Measurements from ENCODE around the gene CLEC14A.
A peak's percentile ranks its signal among the peaks of the same experiment; 100 is the strongest.

The CLEC14A gene

DNA sequence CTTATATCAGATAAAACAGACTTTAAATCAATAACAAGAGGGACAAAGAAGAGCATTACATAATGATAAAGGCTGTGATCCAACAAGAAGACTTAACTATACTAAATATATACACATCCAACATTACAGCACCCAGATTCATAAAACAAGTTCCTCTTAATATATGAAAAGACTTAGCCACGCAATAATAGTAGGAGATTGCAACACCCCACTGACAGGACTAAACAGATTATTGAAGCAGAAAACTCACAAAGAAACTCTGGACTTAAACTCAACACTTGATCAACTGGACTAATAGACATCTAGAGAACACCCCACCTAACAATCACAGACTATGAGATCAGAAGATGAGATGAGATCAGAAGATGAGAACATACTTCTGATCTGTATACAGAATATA, 5.7 kb upstream of the CLEC14A start:
- Mint-ChIP-seq H3K36me3 (ENCODE audit: insufficient read depth) (no peaks in the 10 kb centered on the region), H3K27ac (no peak overlapping the region), H3K9me3 (peaks cover 7 to 12% of the 10 kb centered on the region in 2 donors), H3K4me3 (no peak overlapping the region), H3K27me3 (peaks cover 3 to 25% of the 10 kb centered on the region in 2 donors), H3K4me1 (ENCODE audit: low read depth in 2 of 2) (no peaks in the 10 kb centered on the region)
- ATAC-seq (replicated peaks) (no peak), DNase-seq (no peak)

DNA sequence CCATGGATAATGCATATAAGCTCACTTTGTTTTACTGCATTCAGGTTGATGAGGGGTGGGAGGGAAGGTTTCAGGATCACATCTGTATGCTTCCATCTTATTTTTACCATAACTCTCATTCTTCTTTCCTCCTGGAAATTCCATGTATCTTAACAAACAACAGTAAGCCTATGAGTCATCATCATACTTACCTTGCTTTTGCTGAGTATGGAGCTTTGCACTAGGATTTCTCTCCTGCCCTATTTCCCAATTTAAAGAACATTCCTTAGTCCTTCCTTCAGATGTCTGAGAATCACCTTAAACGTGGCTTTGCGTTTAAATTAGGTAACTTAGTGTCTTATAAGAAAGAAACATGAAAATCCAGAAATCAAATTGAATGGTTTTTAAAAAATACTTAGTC, 1.6 kb upstream of the CLEC14A start:
- Mint-ChIP-seq H3K4me3 (no peak overlapping the region), H3K27ac (no peak overlapping the region), H3K4me1 (ENCODE audit: low read depth in 2 of 2) (no peaks in the 10 kb centered on the region), H3K9me3 (peaks cover 0 to under 1% of the 10 kb centered on the region in 2 donors), H3K27me3 (peaks cover 30 to 31% of the 10 kb centered on the region in 2 donors), H3K36me3 (ENCODE audit: insufficient read depth) (no peaks in the 10 kb centered on the region)
- ATAC-seq (replicated peaks) = no peak
- DNase-seq = no peak

DNA sequence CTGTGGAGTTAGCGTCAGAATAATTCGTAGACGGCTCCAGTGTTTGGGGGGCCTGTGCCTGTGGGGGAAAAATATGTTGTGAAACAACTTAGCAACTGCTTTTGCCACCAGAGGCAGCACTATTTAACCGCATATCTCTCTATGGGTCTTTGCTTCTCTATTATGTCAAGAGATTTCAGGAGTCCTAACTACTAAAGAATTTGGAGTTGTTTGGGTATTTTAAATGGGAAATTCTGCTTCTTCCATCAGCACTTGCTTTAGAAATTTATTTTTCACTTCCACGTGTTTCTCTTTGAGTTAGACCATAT, 594 bp upstream of the CLEC14A start:
- H3K36me3 Mint-ChIP-seq (ENCODE audit: insufficient read depth) = no peaks in the 10 kb centered on the region
- no peaks in the 10 kb centered on the region for H3K9me3 Mint-ChIP-seq
- no peaks in the 10 kb centered on the region for H3K4me1 Mint-ChIP-seq (ENCODE audit: low read depth in 2 of 2)
- H3K27me3 Mint-ChIP-seq = peaks cover 30 to 34% of the 10 kb centered on the region in 2 donors
- H3K4me3 Mint-ChIP-seq = peak overlapping the region in 1 of 2 donors; percentile 50
- no peak for ATAC-seq (replicated peaks)
- DNase-seq = no peak
- no peak overlapping the region for H3K27ac Mint-ChIP-seq

DNA sequence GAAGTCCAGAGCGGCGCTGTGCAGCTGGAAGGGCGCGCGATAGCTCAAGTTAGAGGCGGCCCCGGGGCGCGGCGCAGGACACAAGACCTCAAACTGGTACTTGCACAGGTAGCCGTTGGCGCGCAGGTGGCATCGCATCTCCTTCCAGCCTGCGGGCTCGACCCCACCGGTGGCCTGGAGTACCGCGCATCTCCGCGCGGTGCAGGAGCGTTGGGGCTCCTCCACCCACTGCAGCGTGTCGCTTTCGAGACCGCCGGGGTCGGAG, 553 bp downstream of the CLEC14A start:
- no peaks in the 10 kb centered on the region for H3K9me3 Mint-ChIP-seq
- no peak overlapping the region for H3K27ac Mint-ChIP-seq
- peaks cover 30 to 35% of the 10 kb centered on the region in 2 donors for H3K27me3 Mint-ChIP-seq
- no peaks in the 10 kb centered on the region for H3K36me3 Mint-ChIP-seq (ENCODE audit: insufficient read depth)
- no peak for DNase-seq
- no peak for ATAC-seq (replicated peaks)
- no peaks in the 10 kb centered on the region for H3K4me1 Mint-ChIP-seq (ENCODE audit: low read depth in 2 of 2)
- H3K4me3 Mint-ChIP-seq = peak overlapping the region; percentile 27 to 59

DNA sequence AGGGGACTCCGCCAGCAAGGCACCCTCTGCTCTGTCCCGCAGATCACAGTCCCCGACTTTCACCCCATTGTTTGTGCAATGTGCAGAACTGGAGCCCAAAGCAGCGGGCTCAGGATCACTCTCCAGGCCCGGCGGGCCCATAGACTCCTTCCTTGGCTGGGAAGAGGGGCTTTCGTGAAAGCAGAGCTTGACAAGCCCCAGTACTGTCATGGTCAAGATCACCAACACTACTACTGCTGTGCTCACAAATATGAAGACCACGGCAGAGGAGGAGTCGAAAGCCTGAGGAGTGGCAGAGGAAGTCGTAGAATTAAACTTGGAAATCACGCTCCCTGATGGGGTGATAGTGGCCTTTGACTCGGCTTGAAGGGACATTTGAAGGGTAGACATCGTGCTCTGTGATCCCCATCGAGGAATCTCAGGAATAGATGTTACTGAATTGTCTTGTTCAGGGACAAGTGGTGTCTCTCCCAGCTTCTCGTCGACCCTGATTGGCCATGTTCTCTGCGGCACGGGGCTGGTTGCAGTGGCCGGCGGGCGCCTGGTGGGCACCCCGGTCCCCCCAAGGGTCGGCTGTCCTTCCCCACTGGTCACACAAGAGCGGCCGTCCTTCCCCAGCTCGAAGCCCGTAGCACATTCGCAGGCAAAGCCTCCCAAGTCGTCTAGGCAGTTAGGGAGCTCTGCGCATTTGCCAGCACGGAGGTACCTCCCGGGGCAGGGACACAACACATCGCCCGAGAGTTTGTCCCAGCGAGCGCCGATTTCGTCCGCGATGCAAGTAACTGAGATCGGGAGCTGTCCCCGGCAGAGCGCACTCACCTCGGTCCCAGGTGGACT, 1.1 kb downstream of the CLEC14A start:
- H3K9me3 Mint-ChIP-seq = no peaks in the 10 kb centered on the region
- no peaks in the 10 kb centered on the region for H3K4me1 Mint-ChIP-seq (ENCODE audit: low read depth in 2 of 2)
- ATAC-seq (replicated peaks) (no peak), DNase-seq (no peak)
- H3K4me3 Mint-ChIP-seq = peak overlapping the region in 1 of 2 donors; percentile 27
- H3K36me3 Mint-ChIP-seq (ENCODE audit: insufficient read depth) = no peaks in the 10 kb centered on the region
- H3K27me3 Mint-ChIP-seq = peaks cover 30 to 31% of the 10 kb centered on the region in 2 donors
- no peak overlapping the region for H3K27ac Mint-ChIP-seq

DNA sequence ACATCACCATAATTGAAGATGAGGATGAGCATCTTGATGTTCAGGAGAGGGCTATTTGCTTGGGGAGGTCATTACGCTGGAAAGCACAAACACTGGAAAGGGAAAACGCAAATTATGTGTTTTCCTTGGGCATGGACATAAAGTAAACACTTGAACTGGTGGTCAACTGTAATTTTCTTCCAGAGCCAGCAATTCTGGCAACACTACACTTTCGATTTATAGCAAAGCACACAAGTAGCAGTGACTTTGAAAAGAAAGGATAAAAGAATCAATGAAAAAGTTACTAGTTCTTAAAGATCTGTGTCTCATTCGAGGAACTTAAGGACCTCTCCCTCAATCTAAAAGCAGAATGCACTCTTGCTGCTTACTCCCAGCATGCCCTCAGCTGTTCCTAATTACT, 2.2 kb downstream of the CLEC14A start:
- Mint-ChIP-seq H3K4me3 (no peak overlapping the region), H3K27ac (no peak overlapping the region), H3K4me1 (ENCODE audit: low read depth in 2 of 2) (no peaks in the 10 kb centered on the region), H3K36me3 (ENCODE audit: insufficient read depth) (no peaks in the 10 kb centered on the region), H3K27me3 (peaks cover 26 to 30% of the 10 kb centered on the region in 2 donors), H3K9me3 (no peaks in the 10 kb centered on the region)
- ATAC-seq (replicated peaks) = no peak
- no peak for DNase-seq

DNA sequence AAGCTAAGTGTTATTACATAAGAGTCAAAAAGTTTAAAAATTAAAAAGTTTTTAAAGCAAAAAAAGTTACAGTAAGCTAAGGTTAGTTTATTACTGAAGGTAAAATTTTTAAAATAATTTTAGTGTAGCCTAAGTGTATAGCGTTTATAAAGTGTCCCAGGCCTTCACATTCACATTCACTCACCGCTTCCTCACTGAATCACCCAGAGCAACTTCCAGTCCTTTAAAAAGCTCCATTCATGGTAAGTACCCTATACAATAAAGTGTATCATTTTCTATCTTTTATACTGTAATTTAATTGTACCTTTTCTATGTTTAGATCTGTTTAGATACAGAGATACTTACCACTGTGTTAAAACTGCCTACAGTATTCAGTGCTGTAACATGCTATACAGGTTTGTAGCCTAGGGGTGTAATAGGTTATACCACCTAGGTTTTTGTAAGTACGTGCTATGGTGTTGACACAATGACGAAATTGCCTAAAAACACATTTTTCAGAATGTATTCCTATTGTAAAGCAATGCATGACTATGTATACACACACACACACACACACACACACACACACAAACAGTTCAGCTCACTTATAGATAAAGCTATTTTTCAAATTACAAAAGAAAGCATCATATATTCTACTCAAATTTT, 3.7 kb downstream of the CLEC14A start:
- H3K27me3 Mint-ChIP-seq = peaks cover 20 to 30% of the 10 kb centered on the region in 2 donors
- H3K4me1 Mint-ChIP-seq (ENCODE audit: low read depth in 2 of 2) = no peaks in the 10 kb centered on the region
- no peak overlapping the region for H3K27ac Mint-ChIP-seq
- ATAC-seq (replicated peaks) (no peak), DNase-seq (no peak)
- H3K4me3 Mint-ChIP-seq = no peak overlapping the region
- no peaks in the 10 kb centered on the region for H3K9me3 Mint-ChIP-seq
- no peaks in the 10 kb centered on the region for H3K36me3 Mint-ChIP-seq (ENCODE audit: insufficient read depth)

DNA sequence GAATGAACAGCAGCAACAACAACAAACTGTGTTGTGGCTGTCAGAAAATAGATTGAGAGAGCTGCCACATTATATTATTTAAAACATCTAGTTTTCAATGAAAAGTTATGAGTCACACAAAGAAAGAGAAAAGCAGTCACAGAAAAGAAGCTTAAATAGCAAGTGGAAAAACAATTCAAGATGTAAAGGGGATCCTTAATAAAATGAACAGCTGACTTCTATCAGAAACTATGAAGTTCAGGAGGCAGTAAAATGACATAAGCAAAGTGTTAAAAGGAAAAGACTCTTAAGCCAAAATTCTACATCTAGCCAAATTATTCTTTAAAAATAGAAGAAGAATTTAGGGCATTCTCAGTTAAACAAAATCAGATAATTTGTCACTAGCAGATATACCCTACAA, 5.6 kb downstream of the CLEC14A start:
- no peak overlapping the region for H3K4me3 Mint-ChIP-seq

DNA sequence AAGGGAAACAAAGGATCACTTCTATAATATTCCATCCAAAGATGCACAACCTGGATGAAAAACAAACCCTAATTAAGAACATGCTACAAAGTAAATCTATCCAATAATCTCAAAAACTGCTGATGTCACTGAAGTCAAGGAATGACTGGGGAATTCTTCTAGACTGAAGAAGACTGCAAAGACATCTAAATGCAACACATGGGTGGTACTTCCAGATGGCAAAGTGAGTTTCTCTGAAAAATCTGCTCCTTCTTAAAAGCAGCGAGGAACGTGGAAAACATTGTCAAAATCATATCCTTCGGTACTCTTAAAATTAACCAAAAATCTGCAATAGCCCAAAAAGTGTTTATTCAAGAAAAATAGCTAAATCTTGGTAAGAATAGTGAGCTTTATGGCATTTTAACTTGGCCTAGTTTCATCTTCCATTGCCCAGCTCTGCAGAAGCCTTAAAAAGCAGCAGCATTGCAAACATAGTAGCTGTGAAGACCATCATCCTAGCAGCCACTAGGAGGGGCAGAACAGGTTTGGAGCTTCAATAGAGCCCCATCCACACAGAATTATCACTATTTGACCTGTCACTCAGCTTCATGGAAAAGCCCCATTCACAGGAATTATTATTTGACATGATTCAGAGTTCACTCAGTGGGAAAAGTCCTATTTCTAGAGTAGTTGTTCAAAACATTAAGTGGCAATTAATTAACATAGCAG, 7.4 kb downstream of the CLEC14A start:
- H3K27me3 Mint-ChIP-seq = peaks cover 5 to 8% of the 10 kb centered on the region in 2 donors
- ATAC-seq (replicated peaks) (no peak), DNase-seq (no peak)
- H3K36me3 Mint-ChIP-seq (ENCODE audit: insufficient read depth) = no peaks in the 10 kb centered on the region
- H3K4me1 Mint-ChIP-seq (ENCODE audit: low read depth in 2 of 2) = no peaks in the 10 kb centered on the region
- H3K4me3 Mint-ChIP-seq = no peak overlapping the region
- no peaks in the 10 kb centered on the region for H3K9me3 Mint-ChIP-seq
- no peak overlapping the region for H3K27ac Mint-ChIP-seq

More for the DNA sequence above, 5.6 kb downstream of the CLEC14A start:
- no peak for DNase-seq
- H3K27me3 Mint-ChIP-seq = peaks cover 20 to 21% of the 10 kb centered on the region in 2 donors
- ATAC-seq (replicated peaks) = no peak
- H3K9me3 Mint-ChIP-seq = no peaks in the 10 kb centered on the region
- H3K27ac Mint-ChIP-seq = no peak overlapping the region
- H3K36me3 Mint-ChIP-seq (ENCODE audit: insufficient read depth) = no peaks in the 10 kb centered on the region
- H3K4me1 Mint-ChIP-seq (ENCODE audit: low read depth in 2 of 2) = no peaks in the 10 kb centered on the region

DNA sequence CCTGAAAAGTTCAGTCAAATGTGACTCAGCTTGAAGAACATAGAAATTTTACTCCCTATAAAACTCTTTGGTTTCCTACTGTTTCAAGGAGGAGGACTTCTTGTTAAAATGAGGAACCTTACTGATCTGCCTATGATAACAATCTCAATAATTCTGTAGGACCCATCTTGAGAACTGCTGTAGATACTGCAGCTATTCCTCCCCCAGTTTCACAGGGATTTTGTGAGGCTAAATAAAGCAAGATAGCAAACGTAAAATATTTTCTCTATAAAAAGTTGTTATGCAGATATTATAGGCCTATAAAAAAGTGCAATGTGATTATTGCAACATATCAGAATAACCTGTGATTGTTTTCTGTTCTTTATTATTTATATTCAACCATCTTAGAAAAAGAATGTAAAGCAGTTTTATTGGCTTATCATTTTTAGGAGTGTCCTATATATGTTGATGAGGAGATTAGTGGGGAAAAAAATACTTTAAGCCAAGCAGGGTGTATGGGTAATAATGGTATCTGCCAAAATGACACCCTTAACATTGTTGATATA, 12.1 kb downstream of the CLEC14A start:
- H3K4me3 Mint-ChIP-seq = no peak overlapping the region

DNA sequence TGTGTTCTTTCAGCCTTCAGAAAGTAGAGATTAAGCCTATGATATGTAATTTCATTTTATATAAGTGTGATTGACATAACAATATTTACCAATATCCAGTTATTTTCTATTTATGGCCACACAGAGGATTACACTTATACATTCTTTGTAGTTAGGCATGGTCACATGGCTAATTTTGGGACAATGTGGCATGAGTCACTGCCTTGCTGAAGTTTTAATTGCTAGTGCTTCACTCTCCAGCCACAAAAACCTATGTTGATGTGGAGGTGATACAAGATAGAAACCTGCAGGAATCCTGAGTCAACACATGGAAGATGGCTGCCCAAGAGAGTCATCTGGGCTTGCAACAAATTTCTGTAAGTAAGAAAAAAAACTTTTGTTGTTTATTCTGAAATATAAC, 17.0 kb downstream of the CLEC14A start:
- DNase-seq (no peak), ATAC-seq (replicated peaks) (no peak)
- Mint-ChIP-seq H3K27ac (no peak overlapping the region), H3K36me3 (ENCODE audit: insufficient read depth) (no peaks in the 10 kb centered on the region), H3K4me3 (no peak overlapping the region), H3K9me3 (no peaks in the 10 kb centered on the region), H3K27me3 (peaks cover 0 to 18% of the 10 kb centered on the region in 2 donors), H3K4me1 (ENCODE audit: low read depth in 2 of 2) (no peaks in the 10 kb centered on the region)

More for the DNA sequence above, 12.1 kb downstream of the CLEC14A start:
- Mint-ChIP-seq H3K27ac (no peak overlapping the region), H3K4me1 (ENCODE audit: low read depth in 2 of 2) (no peaks in the 10 kb centered on the region), H3K27me3 (peaks cover 0 to 12% of the 10 kb centered on the region in 2 donors), H3K9me3 (no peaks in the 10 kb centered on the region), H3K36me3 (ENCODE audit: insufficient read depth) (no peaks in the 10 kb centered on the region)
- DNase-seq = no peak
- no peak for ATAC-seq (replicated peaks)

DNA sequence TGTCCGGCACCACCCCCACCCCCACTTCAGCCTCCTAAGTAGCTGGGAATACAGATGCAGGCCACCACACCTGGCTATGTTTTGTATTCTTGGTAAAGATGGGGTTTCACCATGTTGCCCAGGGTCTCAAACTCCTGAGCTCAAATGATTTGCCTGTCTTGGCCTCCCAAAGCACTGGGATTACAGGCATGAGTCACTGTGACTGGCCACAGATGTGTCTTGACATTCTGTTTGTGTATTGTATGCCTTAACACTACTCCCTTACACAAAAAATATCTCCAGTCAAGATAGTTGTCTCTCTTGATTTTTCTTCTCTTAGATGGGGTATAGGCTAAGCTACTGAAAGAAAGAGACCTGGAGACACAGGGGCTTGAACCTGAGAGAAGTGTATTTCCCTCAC, 17.6 kb downstream of the CLEC14A start:
- Mint-ChIP-seq H3K4me1 (ENCODE audit: low read depth in 2 of 2) (no peaks in the 10 kb centered on the region), H3K9me3 (no peaks in the 10 kb centered on the region), H3K27ac (no peak overlapping the region), H3K36me3 (ENCODE audit: insufficient read depth) (no peaks in the 10 kb centered on the region), H3K27me3 (peaks cover 0 to 18% of the 10 kb centered on the region in 2 donors), H3K4me3 (no peak overlapping the region)
- no peak for ATAC-seq (replicated peaks)
- DNase-seq = no peak

DNA sequence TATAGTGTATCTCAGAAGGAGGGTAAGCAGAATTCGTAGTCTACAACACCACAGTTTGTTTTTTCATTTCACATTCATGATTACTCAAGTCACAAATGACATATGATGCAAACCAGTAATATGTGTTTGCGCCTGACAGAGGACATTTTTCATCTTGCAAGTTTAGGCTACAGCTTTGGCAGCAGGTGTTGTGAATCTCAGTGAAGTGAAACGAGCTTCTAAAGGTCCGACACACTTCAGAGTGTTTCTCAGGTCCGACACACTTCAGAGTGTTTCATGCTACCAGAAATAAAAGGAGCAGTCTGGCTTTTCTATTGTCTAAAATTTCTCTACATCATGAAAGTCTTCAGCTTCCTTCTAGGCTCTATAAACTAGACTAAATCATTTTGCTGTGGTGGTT, 22.7 kb downstream of the CLEC14A start:
- Mint-ChIP-seq H3K36me3 (ENCODE audit: insufficient read depth) (no peaks in the 10 kb centered on the region), H3K27ac (no peak overlapping the region), H3K9me3 (no peaks in the 10 kb centered on the region), H3K4me3 (no peak overlapping the region), H3K4me1 (ENCODE audit: low read depth in 2 of 2) (no peaks in the 10 kb centered on the region), H3K27me3 (peaks cover 0 to 22% of the 10 kb centered on the region in 2 donors)
- DNase-seq (no peak), ATAC-seq (replicated peaks) (no peak)

DNA sequence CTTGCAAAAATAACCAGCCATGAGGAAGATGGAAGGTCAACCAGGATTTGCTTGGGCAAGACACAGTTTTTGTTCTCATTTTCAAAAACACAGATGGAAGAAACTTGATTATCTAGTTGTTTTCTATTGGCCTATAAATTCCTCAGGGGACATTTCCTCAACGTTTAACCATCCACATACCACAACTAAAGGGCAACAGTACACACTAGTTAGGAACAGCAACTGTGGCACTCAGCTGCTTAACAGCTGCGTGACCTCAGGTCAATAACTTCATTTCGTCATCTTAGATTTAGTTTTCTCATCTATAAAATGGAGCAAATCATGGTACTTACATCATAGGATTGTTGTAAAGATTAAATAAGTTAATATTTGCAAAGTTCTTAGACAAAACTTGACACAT, 29.5 kb downstream of the CLEC14A start:
- peaks cover 3% of the 10 kb centered on the region for H3K36me3 Mint-ChIP-seq (ENCODE audit: insufficient read depth)
- H3K4me3 Mint-ChIP-seq = no peak overlapping the region
- no peaks in the 10 kb centered on the region for H3K9me3 Mint-ChIP-seq
- no peaks in the 10 kb centered on the region for H3K4me1 Mint-ChIP-seq (ENCODE audit: low read depth in 2 of 2)
- DNase-seq = no peak
- no peak for ATAC-seq (replicated peaks)
- peaks cover 0 to 7% of the 10 kb centered on the region in 2 donors for H3K27me3 Mint-ChIP-seq
- no peak overlapping the region for H3K27ac Mint-ChIP-seq
